B cell (primary cell): ENCODE measurements around the gene B9D1. TPM values are rescaled to one million over a fixed set of nuclear protein-coding genes. Genes with fewer than 3 reads are reported as not detected.

Experiments used
- ATAC-seq: fragments of 200-7000 bp; cut with Tn5 transposase; one replicate; pipeline ENCODE4 v1.10.0; 2021; ENCODE audit warnings: low read depth, mild to moderate bottlenecking, moderate number of reproducible peaks, moderate library complexity
- CTCF ChIA-PET: fragments of 350-600 bp; sonication (Branson Sonifier 250); formaldehyde crosslinking; loops from one replicate; lab custom pipeline; 2021; ENCODE audit warnings: antibody characterized with exemption, inconsistent platforms; lab: Charles Lee
- POLR2A ChIA-PET: fragments of 350-600 bp; sonication (Branson Sonifier 250); formaldehyde crosslinking; loops from one replicate; lab custom pipeline; 2021; ENCODE audit warnings: antibody characterized with exemption; lab: Charles Lee
- DNase-seq: peaks from one replicate; pipeline ENCODE4 v3.0.0; 2013
- H2AFZ ChIP-seq: 2 replicates; pipeline ENCODE4 v1.6.1; 2012; ENCODE audit warnings: mild to moderate bottlenecking, low read depth, low read length; ENCODE audit not compliant: insufficient read depth, poor library complexity, severe bottlenecking
- H3K27ac ChIP-seq, 2 donors: 1 replicate in 1 of 2; 2 replicates in 1 of 2; pipeline ENCODE4 v1.5.1; 2012 to 2013; ENCODE audit warnings: low read length in 2 of 2, mild to moderate bottlenecking in 2 of 2, moderate library complexity in 1 of 2
- H3K27me3 ChIP-seq, 4 experiments: fragments of 200-600 bp in 1 of 4; sonication (generic) in 1 of 4; replicated peaks in 1 of 4; 1 replicate in 2 of 4; 2 replicates in 2 of 4; pipeline versions ENCODE4 v1.6.1 to v1.7.0; 2013 to 2016; ENCODE audit warnings: low read length in 3 of 4, mild to moderate bottlenecking in 2 of 4, mixed read lengths in 1 of 4, moderate library complexity in 1 of 4; ENCODE audit not compliant: insufficient read depth in 4 of 4, control insufficient read depth in 3 of 4; ENCODE audit errors: control extremely low read depth in 1 of 4
- H3K36me3 ChIP-seq, 2 experiments: replicated peaks in 1 of 2; 1 replicate in 1 of 2; 2 replicates in 1 of 2; pipeline versions ENCODE4 v1.6.1 to v1.7.1; 2013; ENCODE audit warnings: low read length in 1 of 2; ENCODE audit not compliant: insufficient read depth in 2 of 2, control insufficient read depth in 1 of 2; ENCODE audit errors: control extremely low read depth in 1 of 2, extremely low read depth in 1 of 2
- H3K4me1 ChIP-seq, 2 donors: fragments of 200-600 bp in 1 of 2; sonication (generic) in 1 of 2; 1 replicate in 1 of 2; 2 replicates in 1 of 2; pipeline versions ENCODE4 v1.5.1 to v1.6.1; 2013 to 2017; ENCODE audit warnings: low read length in 2 of 2; ENCODE audit not compliant: control insufficient read depth in 2 of 2, insufficient read depth in 2 of 2
- H3K4me2 ChIP-seq: replicated peaks from 2 replicates; pipeline ENCODE3; 2012; ENCODE audit warnings: mild to moderate bottlenecking, low read depth, low read length; ENCODE audit not compliant: poor library complexity, severe bottlenecking
- H3K4me3 ChIP-seq, 5 experiments: fragments of 200-600 bp in 1 of 5; sonication (generic) in 1 of 5; 1 replicate in 3 of 5; 2 replicates in 2 of 5; pipeline versions ENCODE4 v1.5.1 to v1.7.0; 2011 to 2016; ENCODE audit warnings: low read length in 4 of 5, mild to moderate bottlenecking in 4 of 5, low read depth in 2 of 5, control low read depth in 1 of 5, moderate library complexity in 1 of 5; ENCODE audit not compliant: insufficient read depth in 1 of 5; ENCODE audit errors: control extremely low read depth in 1 of 5, extremely low read depth in 1 of 5
- H3K79me2 ChIP-seq: fragments of 200-600 bp; sonication (generic); one replicate; pipeline ENCODE4 v1.6.0; 2016; ENCODE audit warnings: low read length; ENCODE audit not compliant: control insufficient read depth, insufficient read depth
- H3K9ac ChIP-seq: fragments of 200-600 bp; sonication (generic); 2 replicates; pipeline ENCODE4 v1.6.1; 2017; ENCODE audit warnings: mild to moderate bottlenecking, low read length, moderate library complexity
- H3K9me3 ChIP-seq, 3 donors: one replicate each; pipeline versions ENCODE4 v1.6.1 to v1.7.1; 2013; ENCODE audit warnings: low read length in 2 of 3; ENCODE audit not compliant: control insufficient read depth in 2 of 3, insufficient read depth in 1 of 3; ENCODE audit errors: control extremely low read depth in 1 of 3
- H4K20me1 ChIP-seq: 2 replicates; pipeline ENCODE4 v1.6.0; 2012; ENCODE audit warnings: mild to moderate bottlenecking, low read length; ENCODE audit not compliant: insufficient read depth, control insufficient read depth, poor library complexity, severe bottlenecking
- H3K27ac Mint-ChIP-seq: one replicate; pipeline ENCODE4 v1.8.0; 2021; ENCODE audit warnings: mixed read lengths
- H3K27me3 Mint-ChIP-seq: one replicate; pipeline ENCODE4 v1.8.0; 2021; ENCODE audit warnings: mixed read lengths
- H3K4me1 Mint-ChIP-seq: one replicate; pipeline ENCODE4 v1.8.0; 2021; ENCODE audit warnings: mixed read lengths
- H3K4me3 Mint-ChIP-seq: one replicate; pipeline ENCODE4 v1.8.0; 2021; ENCODE audit warnings: mixed read lengths
- H3K9me3 Mint-ChIP-seq: one replicate; pipeline ENCODE4 v1.8.0; 2022; ENCODE audit warnings: mixed read lengths; ENCODE audit not compliant: insufficient read depth
- EZH2 ChIP-seq: IDR thresholded peaks from 2 replicates; pipeline ENCODE4 v1.6.1; 2012; ENCODE audit warnings: borderline replicate concordance, low read depth, mild to moderate bottlenecking, moderate library complexity, low read length; ENCODE audit not compliant: insufficient read depth, poor library complexity, severe bottlenecking
- WGBS: methylation state at CpG from one replicate; pipeline ENCODE4 v1.1.5; 2013; ENCODE audit warnings: missing lambda C conversion rate; ENCODE audit not compliant: insufficient coverage; 5-methylcytosine and 5-hydroxymethylcytosine counted together
- intact Hi-C: fragments of 100-400 bp; cut with micrococcal nuclease; formaldehyde crosslinking; loops from one replicate; pipeline ENCODE4 v1.10.0; 2022
- polyA plus RNA-seq: library from polyadenylated mRNA; depleted of rRNA; stranded (reverse); fragments of >200 nt; gene quantifications from 2 replicates; pipeline ENCODE4 v1.2.3, GENCODE V29; 2012
- total RNA-seq, 2 donors: library from RNA; stranded (reverse); fragments of 120-200 nt in 1 of 2; gene quantifications; 1 replicate in 1 of 2; 2 replicates in 1 of 2; pipeline versions ENCODE4 v1.2.3 to v1.2.4, GENCODE V29; 2013 to 2022
- TF ChIP-seq, protein P1 (sequence below): fragments of 200-600 bp; IDR thresholded peaks from one replicate; pipeline ENCODE4 v1.8.0; 2022; ENCODE audit warnings: antibody characterized with exemption, mild to moderate bottlenecking

The B9D1 gene
- total and polyA plus RNA-seq, 2 donors (not counting 1 experiment from before 2014, with no cell fraction given): 2.5 to 6.9 TPM

DNA sequence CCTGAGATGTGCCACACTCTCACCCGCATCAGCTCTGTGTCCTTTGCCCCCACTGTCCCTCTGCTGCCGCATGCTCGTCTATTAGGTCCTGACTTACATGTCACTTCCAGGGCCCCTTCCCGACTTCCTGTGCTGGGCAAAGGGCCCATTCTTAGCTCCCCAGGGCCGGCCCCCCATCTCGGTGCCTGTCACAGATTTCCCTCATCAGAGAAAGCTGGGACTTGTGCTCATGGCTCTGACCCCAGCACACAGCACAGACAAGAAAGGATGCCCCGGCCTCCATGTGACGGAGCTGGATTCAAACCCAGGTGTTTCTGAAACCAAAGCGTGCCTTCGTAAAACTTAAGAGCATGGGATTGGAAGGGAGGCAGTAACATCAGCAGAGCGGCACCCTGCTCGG, 9.9 kb upstream of the B9D1 start:
- Histone ChIP-seq H3K27ac (no peak overlapping the region), H3K36me3 (peaks cover 0 to 4% of the 10 kb centered on the region in 2 experiments), H3K79me2 (peaks cover 22% of the 10 kb centered on the region), H3K9ac (no peak overlapping the region), H3K4me1 (peaks cover 44 to 59% of the 10 kb centered on the region in 2 donors), H3K27me3 (no peaks in the 10 kb centered on the region), H2AFZ (no peak overlapping the region), H3K9me3 (peaks cover 0 to 4% (median 0%) of the 10 kb centered on the region in 3 donors), H3K4me2 (peak overlapping the region; percentile 31), H4K20me1 (no peaks in the 10 kb centered on the region), H3K4me3 (no peak overlapping the region)
- ChIA-PET CTCF (interaction anchor here (1.2 to 4.1 kb wide), 2 partner anchors 9 to 394 kb away, joined by 3 to 22 read pairs; partner anchors contain the start of gene B9D1), POLR2A (no interaction called here)
- intact Hi-C loops: loop anchor here (10.0 kb wide), 1 partner anchor 518 kb away; the partner anchor contains the start of gene PRPSAP2
- H3K27ac Mint-ChIP-seq: no peak overlapping the region
- peaks cover 58% of the 10 kb centered on the region for H3K4me1 Mint-ChIP-seq
- TF ChIP-seq, protein P1, sequence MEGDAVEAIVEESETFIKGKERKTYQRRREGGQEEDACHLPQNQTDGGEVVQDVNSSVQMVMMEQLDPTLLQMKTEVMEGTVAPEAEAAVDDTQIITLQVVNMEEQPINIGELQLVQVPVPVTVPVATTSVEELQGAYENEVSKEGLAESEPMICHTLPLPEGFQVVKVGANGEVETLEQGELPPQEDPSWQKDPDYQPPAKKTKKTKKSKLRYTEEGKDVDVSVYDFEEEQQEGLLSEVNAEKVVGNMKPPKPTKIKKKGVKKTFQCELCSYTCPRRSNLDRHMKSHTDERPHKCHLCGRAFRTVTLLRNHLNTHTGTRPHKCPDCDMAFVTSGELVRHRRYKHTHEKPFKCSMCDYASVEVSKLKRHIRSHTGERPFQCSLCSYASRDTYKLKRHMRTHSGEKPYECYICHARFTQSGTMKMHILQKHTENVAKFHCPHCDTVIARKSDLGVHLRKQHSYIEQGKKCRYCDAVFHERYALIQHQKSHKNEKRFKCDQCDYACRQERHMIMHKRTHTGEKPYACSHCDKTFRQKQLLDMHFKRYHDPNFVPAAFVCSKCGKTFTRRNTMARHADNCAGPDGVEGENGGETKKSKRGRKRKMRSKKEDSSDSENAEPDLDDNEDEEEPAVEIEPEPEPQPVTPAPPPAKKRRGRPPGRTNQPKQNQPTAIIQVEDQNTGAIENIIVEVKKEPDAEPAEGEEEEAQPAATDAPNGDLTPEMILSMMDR: no peak
- no peak for TF ChIP-seq EZH2
- WGBS: 67% methylated on average over 11 of the region's 12 CpGs
- H3K9me3 Mint-ChIP-seq: no peaks in the 10 kb centered on the region
- no peaks in the 10 kb centered on the region for H3K27me3 Mint-ChIP-seq
- no peak overlapping the region for H3K4me3 Mint-ChIP-seq
- DNase-seq (no peak), ATAC-seq (no peak)

DNA sequence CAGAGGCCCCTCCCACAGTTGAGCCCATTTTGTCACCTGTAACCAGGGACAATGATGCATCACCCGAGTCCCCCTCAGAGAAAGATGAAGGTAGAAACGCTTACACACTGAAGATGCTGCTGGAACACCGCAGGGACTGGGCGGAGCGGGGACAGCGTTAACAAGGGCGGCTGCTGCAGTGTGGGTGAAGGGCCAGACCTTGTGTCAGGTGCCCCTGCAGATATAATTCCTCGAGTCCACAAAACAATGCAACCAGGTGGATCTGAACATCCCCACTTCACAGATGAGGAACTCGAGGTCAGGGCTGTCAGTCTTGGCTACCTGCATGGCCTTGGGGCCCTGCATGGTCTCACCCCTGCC, 9.5 kb upstream of the B9D1 start:
- H3K36me3 ChIP-seq: peaks cover 0 to 4% of the 10 kb centered on the region in 2 experiments
- CTCF ChIA-PET: interaction anchor here (1.2 to 4.1 kb wide), 2 partner anchors 9 to 394 kb away, joined by 3 to 22 read pairs; partner anchors contain the start of gene B9D1
- H4K20me1 ChIP-seq: no peaks in the 10 kb centered on the region
- no peak overlapping the region for H2AFZ ChIP-seq
- peaks cover 0 to 4% (median 0%) of the 10 kb centered on the region in 3 donors for H3K9me3 ChIP-seq
- Mint-ChIP-seq H3K27ac (no peak overlapping the region), H3K9me3 (no peaks in the 10 kb centered on the region), H3K4me1 (peaks cover 54% of the 10 kb centered on the region), H3K4me3 (no peak overlapping the region), H3K27me3 (no peaks in the 10 kb centered on the region)
- no peaks in the 10 kb centered on the region for H3K27me3 ChIP-seq
- no peak overlapping the region for H3K9ac ChIP-seq
- WGBS: 77% methylated on average over 7 of the region's 9 CpGs
- DNase-seq (no peak), ATAC-seq (no peak)
- H3K4me1 ChIP-seq: peaks cover 40 to 58% of the 10 kb centered on the region in 2 donors
- no peak overlapping the region for H3K4me3 ChIP-seq
- no peak overlapping the region for H3K27ac ChIP-seq
- intact Hi-C loops: loop anchor here (10.0 kb wide), 1 partner anchor 517 kb away; the partner anchor contains the start of gene PRPSAP2
- peak overlapping the region; percentile 70 for H3K4me2 ChIP-seq
- TF ChIP-seq, protein P1: no peak
- no peak for TF ChIP-seq EZH2
- POLR2A ChIA-PET: no interaction called here
- peaks cover 22% of the 10 kb centered on the region for H3K79me2 ChIP-seq
